Progenitor cell of endocrine pancreas (in vitro differentiated cells): ENCODE measurements around the gene SH2D7. TPM values are rescaled to one million over a fixed set of nuclear protein-coding genes. Genes with fewer than 3 reads are reported as not detected.

ENCODE experiments used
- DNase-seq: peaks from one replicate; pipeline ENCODE4 v3.0.0; 2021; ENCODE audit warnings: low spot score; ENCODE audit not compliant: unreplicated experiment
- H3K27ac Mint-ChIP-seq: 2 replicates; pipeline ENCODE4 v1.8.0; 2021; ENCODE audit warnings: mild to moderate bottlenecking, moderate library complexity, mixed read lengths
- H3K27me3 Mint-ChIP-seq: 2 replicates; pipeline ENCODE4 v1.8.0; 2021; ENCODE audit warnings: mixed read lengths
- H3K36me3 Mint-ChIP-seq: 2 replicates; pipeline ENCODE4 v1.8.0; 2022; ENCODE audit warnings: mixed read lengths; ENCODE audit not compliant: insufficient read depth
- H3K4me1 Mint-ChIP-seq: 2 replicates; pipeline ENCODE4 v1.8.0; 2021; ENCODE audit warnings: low read depth, mixed read lengths
- H3K4me3 Mint-ChIP-seq: 2 replicates; pipeline ENCODE4 v1.8.0; 2021; ENCODE audit warnings: low read depth, mild to moderate bottlenecking, moderate library complexity, mixed read lengths
- H3K9me3 Mint-ChIP-seq: 2 replicates; pipeline ENCODE4 v1.8.0; 2021; ENCODE audit warnings: low read depth, mixed read lengths
- total RNA-seq: library from RNA; stranded (reverse); gene quantifications from 2 replicates; pipeline ENCODE4 v1.2.1, GENCODE V29; 2021
- TF ChIP-seq, protein P1 (sequence below): fragments of 200-600 bp; sonication (generic); IDR thresholded peaks from one replicate; pipeline ENCODE4 v1.5.0; 2021; ENCODE audit warnings: antibody characterized with exemption, mild to moderate bottlenecking; ENCODE audit not compliant: unreplicated experiment

Gene SH2D7
- total RNA-seq, 1 donor from 2014 or later, result not detected

DNA sequence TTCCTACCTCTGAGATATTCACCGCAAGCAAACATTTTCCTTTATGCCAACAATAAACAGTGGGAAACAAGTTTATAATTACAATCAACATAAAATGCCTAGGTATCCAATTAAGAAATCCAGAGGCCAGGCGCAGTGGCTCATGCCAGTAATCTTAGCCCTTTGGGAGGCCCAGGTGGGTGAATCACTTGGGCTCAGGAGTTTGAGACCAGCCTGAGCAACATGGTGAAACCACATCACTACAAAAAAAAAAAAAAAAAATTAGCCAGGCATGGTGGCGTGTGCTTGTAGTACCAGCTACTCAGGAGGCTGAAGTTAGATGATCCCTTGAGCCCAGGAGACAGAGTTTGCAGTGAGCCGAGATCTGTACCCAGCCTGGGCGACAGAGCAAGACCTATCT lies 32.1 kb upstream of the SH2D7 start:
- Mint-ChIP-seq H3K27ac (no peak overlapping the region), H3K4me1 (peaks cover 15% of the 10 kb centered on the region), H3K9me3 (no peaks in the 10 kb centered on the region), H3K4me3 (no peak overlapping the region), H3K36me3 (no peaks in the 10 kb centered on the region), H3K27me3 (peaks cover 12% of the 10 kb centered on the region)
- no peak for DNase-seq
- TF ChIP-seq, protein P1, sequence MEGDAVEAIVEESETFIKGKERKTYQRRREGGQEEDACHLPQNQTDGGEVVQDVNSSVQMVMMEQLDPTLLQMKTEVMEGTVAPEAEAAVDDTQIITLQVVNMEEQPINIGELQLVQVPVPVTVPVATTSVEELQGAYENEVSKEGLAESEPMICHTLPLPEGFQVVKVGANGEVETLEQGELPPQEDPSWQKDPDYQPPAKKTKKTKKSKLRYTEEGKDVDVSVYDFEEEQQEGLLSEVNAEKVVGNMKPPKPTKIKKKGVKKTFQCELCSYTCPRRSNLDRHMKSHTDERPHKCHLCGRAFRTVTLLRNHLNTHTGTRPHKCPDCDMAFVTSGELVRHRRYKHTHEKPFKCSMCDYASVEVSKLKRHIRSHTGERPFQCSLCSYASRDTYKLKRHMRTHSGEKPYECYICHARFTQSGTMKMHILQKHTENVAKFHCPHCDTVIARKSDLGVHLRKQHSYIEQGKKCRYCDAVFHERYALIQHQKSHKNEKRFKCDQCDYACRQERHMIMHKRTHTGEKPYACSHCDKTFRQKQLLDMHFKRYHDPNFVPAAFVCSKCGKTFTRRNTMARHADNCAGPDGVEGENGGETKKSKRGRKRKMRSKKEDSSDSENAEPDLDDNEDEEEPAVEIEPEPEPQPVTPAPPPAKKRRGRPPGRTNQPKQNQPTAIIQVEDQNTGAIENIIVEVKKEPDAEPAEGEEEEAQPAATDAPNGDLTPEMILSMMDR, result no peak

DNA sequence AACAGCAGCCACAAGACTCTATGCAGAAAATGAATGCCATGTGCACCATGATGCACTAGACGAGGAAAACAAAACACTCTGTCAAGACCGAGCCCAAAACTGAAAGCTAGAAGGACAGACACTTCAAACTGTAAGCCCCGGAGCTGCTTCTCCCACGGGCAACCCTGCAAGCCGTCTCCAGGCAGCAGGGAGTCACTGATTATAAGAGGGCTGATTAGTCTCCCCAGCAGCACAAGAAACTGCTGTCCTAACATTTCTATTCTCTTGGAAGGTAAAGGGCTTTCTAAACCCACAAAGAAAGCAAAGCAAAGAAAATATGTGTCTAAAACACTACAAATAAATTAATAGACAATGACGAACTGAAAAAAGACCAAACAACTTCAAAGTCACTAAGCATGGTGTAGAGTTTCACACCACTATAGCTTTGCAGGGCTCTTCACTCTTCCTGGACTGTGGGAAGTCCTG lies 30.4 kb upstream of the SH2D7 start:
- H3K4me1 Mint-ChIP-seq, result peaks cover 14% of the 10 kb centered on the region

DNA sequence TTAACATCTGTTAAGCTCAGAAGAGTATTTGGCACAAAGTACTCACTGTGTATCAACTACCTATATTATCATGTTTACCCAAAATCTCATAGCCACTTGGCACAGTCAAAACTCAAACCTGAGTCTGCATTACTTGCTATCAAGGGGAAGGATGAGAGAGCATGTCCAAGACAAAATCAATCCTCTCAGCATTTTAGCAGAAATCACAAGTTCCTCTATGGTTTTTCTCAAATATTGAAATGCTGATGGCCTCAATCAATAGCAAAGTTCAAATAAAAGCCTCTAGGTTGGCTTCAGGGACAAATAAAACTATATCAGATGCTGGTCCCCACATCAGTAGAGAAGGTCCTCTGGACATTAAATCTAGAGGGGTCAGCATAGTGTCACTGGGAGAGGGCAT lies 29.1 kb upstream of the SH2D7 start:
- peaks cover 18% of the 10 kb centered on the region for H3K27me3 Mint-ChIP-seq
- H3K4me1 Mint-ChIP-seq, result peaks cover 18% of the 10 kb centered on the region
- H3K9me3 Mint-ChIP-seq, result no peaks in the 10 kb centered on the region
- no peak for DNase-seq
- TF ChIP-seq, protein P1, result no peak
- H3K4me3 Mint-ChIP-seq, result no peak overlapping the region
- H3K27ac Mint-ChIP-seq, result no peak overlapping the region
- no peaks in the 10 kb centered on the region for H3K36me3 Mint-ChIP-seq

More for the DNA sequence above, 30.4 kb upstream of the SH2D7 start:
- Mint-ChIP-seq H3K27me3 (peaks cover 18% of the 10 kb centered on the region), H3K27ac (no peak overlapping the region), H3K4me3 (no peak overlapping the region), H3K36me3 (no peaks in the 10 kb centered on the region), H3K9me3 (no peaks in the 10 kb centered on the region)
- TF ChIP-seq, protein P1, result no peak
- no peak for DNase-seq

DNA sequence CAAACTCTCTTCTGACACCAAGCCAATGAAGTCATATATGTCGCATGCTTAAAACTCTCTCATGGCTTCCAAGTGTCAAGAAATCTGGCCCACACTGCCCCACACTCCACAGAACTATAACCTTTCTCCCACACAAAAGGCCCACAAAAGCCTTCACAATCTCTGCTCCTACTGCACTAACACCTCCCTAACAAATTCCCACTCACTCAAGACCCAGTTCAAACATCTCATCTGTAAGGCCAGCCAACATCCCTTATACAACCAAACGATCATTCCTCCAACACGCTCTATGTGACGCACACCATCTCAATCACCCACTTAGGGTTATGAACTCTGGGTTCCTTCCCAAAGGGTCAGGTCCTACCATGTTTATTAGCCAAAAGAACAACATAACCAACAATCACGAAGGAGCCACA lies 28.4 kb upstream of the SH2D7 start:
- peaks cover 15% of the 10 kb centered on the region for H3K27me3 Mint-ChIP-seq
- TF ChIP-seq, protein P1, result no peak

DNA sequence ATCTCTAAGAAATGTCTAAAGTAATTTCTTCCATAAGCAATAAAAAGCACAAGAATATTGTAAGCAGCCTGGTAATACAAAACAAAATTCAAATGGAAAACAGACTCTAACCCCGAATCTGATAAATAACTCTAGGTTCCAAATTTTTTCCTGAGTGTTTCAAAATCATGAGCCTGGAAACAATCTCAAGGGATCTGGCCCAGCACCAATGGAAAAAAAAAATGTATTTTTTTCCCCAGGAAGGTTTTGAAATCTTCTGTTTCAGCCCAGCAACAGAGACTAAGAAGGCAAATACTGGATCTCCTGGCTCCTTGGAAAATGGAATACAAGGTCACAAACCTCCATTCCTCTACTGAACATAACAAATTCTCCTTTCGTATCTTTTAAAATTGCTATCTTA lies 27.8 kb upstream of the SH2D7 start:
- no peaks in the 10 kb centered on the region for H3K36me3 Mint-ChIP-seq
- peaks cover 21% of the 10 kb centered on the region for H3K4me1 Mint-ChIP-seq
- peaks cover 11% of the 10 kb centered on the region for H3K27me3 Mint-ChIP-seq
- TF ChIP-seq, protein P1, result no peak
- no peak overlapping the region for H3K27ac Mint-ChIP-seq
- H3K9me3 Mint-ChIP-seq, result no peaks in the 10 kb centered on the region
- no peak overlapping the region for H3K4me3 Mint-ChIP-seq
- no peak for DNase-seq

More for the DNA sequence above, 28.4 kb upstream of the SH2D7 start:
- H3K36me3 Mint-ChIP-seq, result no peaks in the 10 kb centered on the region
- no peak overlapping the region for H3K27ac Mint-ChIP-seq
- DNase-seq, result no peak
- H3K4me3 Mint-ChIP-seq, result no peak overlapping the region
- no peaks in the 10 kb centered on the region for H3K9me3 Mint-ChIP-seq
- H3K4me1 Mint-ChIP-seq, result peaks cover 21% of the 10 kb centered on the region
